Measurements from ENCODE around the gene TRIP13. TPM values are rescaled to one million over a fixed set of nuclear protein-coding genes. Genes with fewer than 3 reads are reported as not detected.

Gene TRIP13
- total RNA-seq, 6 experiments from 2014 or later: 16.5 to 40.4 (median 35.8) TPM

DNA sequence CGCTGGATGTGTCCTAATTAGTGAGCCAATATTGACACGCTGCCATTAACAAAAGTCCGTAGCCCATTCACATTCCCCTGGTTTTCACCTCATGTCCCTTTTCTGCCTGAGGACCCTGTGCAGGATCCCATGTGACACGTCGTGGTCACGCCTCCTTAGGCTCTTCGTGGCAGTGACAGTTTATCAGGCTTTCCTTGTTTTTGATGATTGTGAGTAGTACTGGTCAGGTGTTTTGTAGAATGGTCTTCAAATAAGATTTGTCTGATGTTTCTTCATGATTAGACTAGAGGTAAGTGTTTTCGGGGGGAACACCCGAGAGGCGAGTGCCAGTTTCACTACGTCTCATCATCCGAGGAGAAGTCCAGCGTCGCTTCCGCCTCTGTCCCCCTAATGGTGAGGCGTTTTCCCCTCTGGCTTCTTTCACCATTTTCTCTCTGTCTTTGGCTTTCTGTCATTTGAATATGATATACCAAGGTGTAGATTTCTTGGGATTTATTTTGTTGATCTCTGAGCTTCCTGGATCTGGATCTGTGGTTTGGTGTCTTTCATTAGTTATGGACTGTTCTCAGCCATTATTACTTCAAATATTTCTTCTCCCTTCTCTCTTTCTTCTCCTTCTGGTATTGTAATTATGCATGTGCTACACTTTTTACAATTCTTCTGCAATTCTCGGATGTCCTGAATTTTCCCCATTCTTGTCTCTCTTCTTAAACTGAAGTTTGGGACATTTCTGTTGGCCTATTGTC is 57.3 kb downstream of the TRIP13 start:
- DNase-seq: no peak
- peaks cover 18% of the 10 kb centered on the region for H3K9me3 Mint-ChIP-seq
- H3K4me1 Mint-ChIP-seq (ENCODE audit: low read depth): no peaks in the 10 kb centered on the region
- no peak overlapping the region for H3K4me3 Mint-ChIP-seq
- TF ChIP-seq, protein P1, sequence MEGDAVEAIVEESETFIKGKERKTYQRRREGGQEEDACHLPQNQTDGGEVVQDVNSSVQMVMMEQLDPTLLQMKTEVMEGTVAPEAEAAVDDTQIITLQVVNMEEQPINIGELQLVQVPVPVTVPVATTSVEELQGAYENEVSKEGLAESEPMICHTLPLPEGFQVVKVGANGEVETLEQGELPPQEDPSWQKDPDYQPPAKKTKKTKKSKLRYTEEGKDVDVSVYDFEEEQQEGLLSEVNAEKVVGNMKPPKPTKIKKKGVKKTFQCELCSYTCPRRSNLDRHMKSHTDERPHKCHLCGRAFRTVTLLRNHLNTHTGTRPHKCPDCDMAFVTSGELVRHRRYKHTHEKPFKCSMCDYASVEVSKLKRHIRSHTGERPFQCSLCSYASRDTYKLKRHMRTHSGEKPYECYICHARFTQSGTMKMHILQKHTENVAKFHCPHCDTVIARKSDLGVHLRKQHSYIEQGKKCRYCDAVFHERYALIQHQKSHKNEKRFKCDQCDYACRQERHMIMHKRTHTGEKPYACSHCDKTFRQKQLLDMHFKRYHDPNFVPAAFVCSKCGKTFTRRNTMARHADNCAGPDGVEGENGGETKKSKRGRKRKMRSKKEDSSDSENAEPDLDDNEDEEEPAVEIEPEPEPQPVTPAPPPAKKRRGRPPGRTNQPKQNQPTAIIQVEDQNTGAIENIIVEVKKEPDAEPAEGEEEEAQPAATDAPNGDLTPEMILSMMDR (IDR thresholded peaks at IDR 0.05): no peak
- no peak overlapping the region for H3K27ac Mint-ChIP-seq
- H3K27me3 Mint-ChIP-seq (ENCODE audit: insufficient read depth): peaks cover 78% of the 10 kb centered on the region
- peaks cover 9% of the 10 kb centered on the region; the same call in 1 of the 2 replicates for H3K36me3 Mint-ChIP-seq (ENCODE audit: low read depth)

DNA sequence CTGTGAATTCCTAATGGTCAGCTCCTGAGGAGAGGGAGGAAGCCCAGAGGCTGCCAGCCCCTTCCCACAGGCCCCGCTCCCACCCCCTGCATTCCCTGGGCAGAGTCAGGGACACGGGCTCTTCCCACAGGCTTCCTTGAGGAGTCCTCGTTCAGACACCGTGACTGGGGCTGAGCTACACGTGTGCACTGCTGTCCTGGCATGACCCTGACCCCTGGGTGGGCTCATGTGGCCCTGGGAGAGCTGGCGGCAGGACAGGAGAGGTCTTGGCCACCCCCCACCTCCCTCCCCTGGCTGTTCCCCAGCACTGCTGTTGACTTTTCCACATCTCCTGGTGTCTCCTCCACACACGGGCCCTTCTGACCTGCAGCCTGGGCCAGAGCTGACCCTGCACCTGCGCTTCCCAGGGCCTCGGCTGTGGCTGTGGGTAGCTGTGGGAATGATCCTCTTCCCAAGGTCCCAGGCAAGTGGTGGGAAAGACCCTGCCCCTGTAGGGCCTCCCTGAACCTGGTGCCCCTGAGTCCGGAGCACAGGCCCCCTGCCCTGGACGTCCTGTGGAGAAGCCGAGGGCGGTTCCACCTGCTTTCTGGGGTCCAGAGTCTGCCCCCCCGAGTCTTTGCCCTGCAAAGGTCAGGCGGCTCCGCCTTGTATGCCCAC is 59.4 kb downstream of the TRIP13 start:
- H3K27me3 Mint-ChIP-seq (ENCODE audit: insufficient read depth): peaks cover 71% of the 10 kb centered on the region
- H3K4me1 Mint-ChIP-seq (ENCODE audit: low read depth): peaks cover 10% of the 10 kb centered on the region

DNA sequence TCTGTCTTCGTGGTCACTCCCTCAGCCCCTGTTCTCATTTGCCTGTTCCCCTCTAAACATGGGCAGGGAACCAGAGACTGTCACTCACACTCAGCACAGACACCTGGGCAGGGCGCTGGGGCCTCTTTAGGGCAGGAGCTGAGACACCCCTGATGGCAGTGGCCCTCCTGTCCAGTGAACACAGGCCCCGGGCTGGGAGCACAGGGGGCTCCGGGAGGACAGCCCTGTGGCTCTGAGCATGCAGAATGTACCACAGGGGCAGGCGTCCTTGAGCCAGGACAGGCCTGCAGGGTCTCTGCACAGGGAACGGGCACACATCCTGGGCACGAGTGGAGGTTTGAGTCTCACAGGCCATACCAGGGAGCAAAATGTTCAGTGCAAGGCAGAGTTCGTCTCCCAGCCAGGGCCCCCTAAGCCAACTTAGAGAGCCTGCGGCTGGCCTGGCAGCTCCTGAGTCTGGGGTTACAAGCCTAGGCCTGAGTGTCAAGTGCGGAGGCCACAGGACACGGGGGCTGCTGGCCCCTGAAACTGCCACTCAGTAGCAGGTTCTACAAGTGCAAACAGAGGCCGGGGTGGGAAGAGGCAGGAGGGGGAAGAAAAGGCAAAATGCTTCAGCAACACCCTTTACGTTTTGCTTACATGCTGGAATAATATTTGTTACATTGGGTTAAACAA is 60.0 kb downstream of the TRIP13 start:
- H3K4me1 Mint-ChIP-seq (ENCODE audit: low read depth): peaks cover 17% of the 10 kb centered on the region
- TF ChIP-seq, protein P1 (IDR thresholded peaks at IDR 0.05): no peak
- H3K27me3 Mint-ChIP-seq (ENCODE audit: insufficient read depth): peaks cover 64% of the 10 kb centered on the region
- no peak overlapping the region for H3K4me3 Mint-ChIP-seq
- no peak overlapping the region for H3K27ac Mint-ChIP-seq
- H3K36me3 Mint-ChIP-seq (ENCODE audit: low read depth): peaks cover 9% of the 10 kb centered on the region; the same call in 1 of the 2 replicates
- H3K9me3 Mint-ChIP-seq: peaks cover 18% of the 10 kb centered on the region
- no peak for DNase-seq

More for the DNA sequence above, 59.4 kb downstream of the TRIP13 start:
- no peak for DNase-seq
- no peak overlapping the region for H3K27ac Mint-ChIP-seq
- H3K4me3 Mint-ChIP-seq: no peak overlapping the region
- TF ChIP-seq, protein P1 (IDR thresholded peaks at IDR 0.05): no peak
- peaks cover 18% of the 10 kb centered on the region for H3K9me3 Mint-ChIP-seq
- H3K36me3 Mint-ChIP-seq (ENCODE audit: low read depth): peaks cover 9% of the 10 kb centered on the region; the same call in 1 of the 2 replicates

DNA sequence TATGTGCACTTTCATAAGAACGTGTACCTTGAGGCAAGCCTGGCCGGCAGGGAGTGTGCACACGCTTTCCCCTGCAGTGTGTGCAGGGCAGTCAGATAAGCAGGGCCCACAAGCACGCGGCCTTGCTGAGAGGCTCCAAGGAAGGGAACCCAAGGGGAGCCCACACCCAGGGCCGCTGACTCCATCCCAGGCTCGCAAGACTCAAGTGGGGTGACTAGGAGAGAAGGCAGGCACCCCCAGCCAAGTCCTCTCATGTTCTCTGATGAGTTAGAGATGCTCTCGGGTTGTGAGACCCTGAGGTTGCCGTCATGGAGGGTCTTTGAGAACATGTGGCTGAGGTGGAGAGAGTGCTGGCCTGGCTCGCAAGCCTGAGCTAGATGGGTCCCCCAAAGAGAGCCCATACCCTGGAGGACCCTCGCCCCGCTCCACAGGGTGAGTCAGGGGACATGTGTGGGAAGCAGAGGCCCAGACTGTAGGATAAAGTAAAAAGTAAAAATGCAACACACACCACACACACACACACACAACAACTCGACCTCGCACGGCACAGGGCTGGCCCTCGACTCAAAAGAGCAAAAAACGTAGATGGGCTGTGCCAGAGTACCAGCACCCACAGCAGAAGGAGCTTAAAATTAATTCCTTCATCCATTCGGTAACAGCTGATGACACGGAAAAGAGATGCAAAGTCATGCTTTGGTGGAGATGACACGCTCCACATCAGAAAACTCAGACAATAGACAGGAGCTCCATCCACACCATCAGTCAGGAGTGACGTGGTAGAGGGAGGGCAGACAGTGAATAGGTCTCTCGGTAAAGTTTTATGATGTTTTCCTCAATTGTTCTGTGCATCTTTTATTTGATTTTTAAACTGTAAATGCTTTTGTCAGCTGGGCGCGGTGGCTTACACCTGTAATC is 61.1 kb downstream of the TRIP13 start:
- H3K27ac Mint-ChIP-seq: no peak overlapping the region

More for the DNA sequence above, 61.1 kb downstream of the TRIP13 start:
- TF ChIP-seq, protein P1 (IDR thresholded peaks at IDR 0.05): no peak
- H3K4me3 Mint-ChIP-seq: no peak overlapping the region
- peaks cover 18% of the 10 kb centered on the region for H3K9me3 Mint-ChIP-seq
- H3K4me1 Mint-ChIP-seq (ENCODE audit: low read depth): peaks cover 20% of the 10 kb centered on the region
- peaks cover 56% of the 10 kb centered on the region for H3K27me3 Mint-ChIP-seq (ENCODE audit: insufficient read depth)
- DNase-seq: no peak
- H3K36me3 Mint-ChIP-seq (ENCODE audit: low read depth): peaks cover 9% of the 10 kb centered on the region; the same call in 1 of the 2 replicates
